Central memory CD8-positive, alpha-beta T cell (primary cell): ENCODE measurements around the gene TSLP.

Experiments
- ATAC-seq: fragments of 150-1000 bp; cut with Tn5 transposase; replicated peaks from 2 replicates; pipeline ENCODE4 v1.10.0; 2022; ENCODE audit warnings: mild to moderate bottlenecking, moderate FRiP score, moderate number of reproducible peaks; ENCODE audit not compliant: poor library complexity, severe bottlenecking; ENCODE audit errors: extremely low read depth
- DNase-seq, 2 donors: peaks; one replicate each; pipeline ENCODE4 v3.0.0; 2021; ENCODE audit warnings: low spot score in 2 of 2
- H3K27ac Mint-ChIP-seq: one replicate; pipeline ENCODE4 v1.8.0; 2022; ENCODE audit warnings: low read depth, mild to moderate bottlenecking, moderate library complexity, mixed read lengths
- H3K27me3 Mint-ChIP-seq: one replicate; pipeline ENCODE4 v1.8.0; 2022; ENCODE audit warnings: mixed read lengths
- H3K36me3 Mint-ChIP-seq: one replicate; pipeline ENCODE4 v1.8.0; 2022; ENCODE audit warnings: mild to moderate bottlenecking, moderate library complexity, mixed read lengths; ENCODE audit not compliant: insufficient read depth
- H3K4me1 Mint-ChIP-seq: one replicate; pipeline ENCODE4 v1.8.0; 2022; ENCODE audit warnings: mixed read lengths
- H3K4me3 Mint-ChIP-seq: one replicate; pipeline ENCODE4 v1.8.0; 2022; ENCODE audit warnings: mild to moderate bottlenecking, moderate library complexity, mixed read lengths
- H3K9me3 Mint-ChIP-seq: one replicate; pipeline ENCODE4 v1.8.0; 2022; ENCODE audit warnings: mixed read lengths

The TSLP gene

DNA sequence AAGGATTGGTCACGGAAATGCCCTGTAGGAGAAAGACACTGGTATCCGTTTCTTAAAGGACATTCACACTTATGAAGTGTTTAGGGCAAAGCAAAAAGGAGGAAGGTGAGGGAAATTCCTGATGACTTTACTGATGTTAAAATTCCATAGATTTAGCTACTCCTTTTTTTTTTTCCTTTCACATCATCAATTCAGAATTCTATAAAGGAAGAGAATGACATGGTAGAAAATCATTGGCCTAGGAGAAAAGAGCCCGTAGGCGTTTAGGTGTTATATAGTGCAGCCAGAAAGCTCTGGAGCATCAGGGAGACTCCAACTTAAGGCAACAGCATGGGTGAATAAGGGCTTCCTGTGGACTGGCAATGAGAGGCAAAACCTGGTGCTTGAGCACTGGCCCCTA lies at the start of gene TSLP:
Gene TSLP (plus strand): TSS at position 301 of the 400 bp plus-strand sequence. CDS start 178 bp downstream, outside the sequence.
- no peaks in the 10 kb centered on the region for H3K36me3 Mint-ChIP-seq
- DNase-seq (no peak), ATAC-seq (no peak)
- H3K9me3 Mint-ChIP-seq = no peaks in the 10 kb centered on the region
- peaks cover 97% of the 10 kb centered on the region for H3K27me3 Mint-ChIP-seq
- H3K4me1 Mint-ChIP-seq = peaks cover 12% of the 10 kb centered on the region
- H3K4me3 Mint-ChIP-seq = peak within 1 kb of the TSS; percentile 80
- no peak within 1 kb of the TSS for H3K27ac Mint-ChIP-seq

DNA sequence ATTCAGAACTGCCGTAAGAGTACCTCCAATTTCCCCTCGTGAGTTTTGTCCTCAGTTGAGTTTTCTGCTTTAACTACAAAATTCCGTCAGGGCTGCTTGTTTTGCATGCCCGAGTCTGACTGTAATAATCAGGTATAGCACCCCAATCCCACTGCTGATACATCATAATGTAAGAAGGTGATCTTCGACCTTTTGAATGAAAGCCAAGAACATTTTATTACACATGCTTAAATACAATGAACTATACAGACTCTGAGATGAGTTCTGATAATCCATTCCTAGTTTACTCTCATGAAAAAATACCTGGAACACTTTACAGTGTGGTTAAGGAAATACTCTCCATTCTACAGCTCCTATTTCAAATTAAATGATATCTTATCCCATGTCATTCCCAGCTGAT lies 49.2 kb upstream of the TSLP start:
- Mint-ChIP-seq H3K36me3 (no peaks in the 10 kb centered on the region), H3K4me3 (no peak overlapping the region), H3K27me3 (peaks cover 27% of the 10 kb centered on the region), H3K4me1 (no peaks in the 10 kb centered on the region), H3K27ac (no peak overlapping the region), H3K9me3 (no peaks in the 10 kb centered on the region)
- ATAC-seq = no peak
- no peak for DNase-seq

DNA sequence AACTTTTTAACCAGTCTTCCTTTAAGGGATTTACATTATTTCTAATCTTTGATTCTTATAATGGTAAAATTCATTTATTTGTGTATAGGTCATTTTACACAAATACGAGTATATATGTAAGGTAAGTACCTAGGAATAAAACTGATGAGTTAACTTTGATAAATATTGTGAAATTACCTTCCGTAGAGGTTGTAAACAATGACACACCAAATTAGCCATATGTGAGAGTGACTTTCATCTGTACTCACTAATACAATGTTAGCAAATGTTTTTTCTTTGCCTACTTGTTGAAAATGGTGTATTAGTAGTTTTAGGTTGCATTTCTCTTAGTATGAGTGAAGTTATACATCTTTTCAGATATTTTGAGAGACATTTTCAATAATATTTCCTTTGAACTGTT lies 42.6 kb upstream of the TSLP start:
- no peaks in the 10 kb centered on the region for H3K9me3 Mint-ChIP-seq
- no peak for ATAC-seq

DNA sequence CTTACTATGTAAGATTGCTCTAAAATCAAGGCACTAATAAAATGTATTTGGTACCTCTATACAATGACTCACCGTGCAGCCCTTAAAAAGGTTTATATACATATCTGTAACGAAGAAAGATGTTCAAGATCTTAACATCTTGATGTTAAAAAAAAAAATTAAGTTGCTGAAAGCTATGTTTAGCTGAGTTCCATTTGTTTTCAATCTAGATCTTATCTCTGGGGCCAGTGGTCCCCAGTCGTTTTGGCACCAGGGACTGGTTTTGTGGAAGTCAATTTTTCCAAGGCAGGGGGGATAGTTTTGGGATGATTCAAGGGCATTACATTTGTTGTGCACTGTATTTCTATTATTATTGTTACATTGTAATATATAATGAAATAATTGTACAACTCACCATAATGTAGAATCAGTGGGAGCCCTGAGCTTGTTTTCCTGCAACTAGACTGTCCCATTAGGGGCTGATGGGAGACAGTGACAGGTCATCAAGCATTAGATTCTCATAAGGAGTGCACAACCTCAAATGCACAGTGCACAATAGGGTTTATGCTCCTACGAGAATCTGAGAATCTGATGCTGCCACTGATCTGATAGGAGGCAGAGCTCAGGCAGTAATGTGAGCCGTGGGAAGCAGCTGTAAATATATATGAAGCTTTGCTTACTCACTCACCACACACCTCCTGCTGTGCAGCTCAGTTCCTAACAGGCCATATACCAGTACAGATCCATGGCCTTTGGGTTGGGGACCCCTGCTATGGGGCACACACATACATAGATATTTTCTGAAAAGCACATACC lies 27.6 kb upstream of the TSLP start:
- no peaks in the 10 kb centered on the region for H3K9me3 Mint-ChIP-seq

More for the DNA sequence above, 42.6 kb upstream of the TSLP start:
- H3K4me3 Mint-ChIP-seq = no peak overlapping the region
- no peaks in the 10 kb centered on the region for H3K36me3 Mint-ChIP-seq
- H3K4me1 Mint-ChIP-seq = no peaks in the 10 kb centered on the region
- DNase-seq = no peak
- no peak overlapping the region for H3K27ac Mint-ChIP-seq
- peaks cover 33% of the 10 kb centered on the region for H3K27me3 Mint-ChIP-seq

DNA sequence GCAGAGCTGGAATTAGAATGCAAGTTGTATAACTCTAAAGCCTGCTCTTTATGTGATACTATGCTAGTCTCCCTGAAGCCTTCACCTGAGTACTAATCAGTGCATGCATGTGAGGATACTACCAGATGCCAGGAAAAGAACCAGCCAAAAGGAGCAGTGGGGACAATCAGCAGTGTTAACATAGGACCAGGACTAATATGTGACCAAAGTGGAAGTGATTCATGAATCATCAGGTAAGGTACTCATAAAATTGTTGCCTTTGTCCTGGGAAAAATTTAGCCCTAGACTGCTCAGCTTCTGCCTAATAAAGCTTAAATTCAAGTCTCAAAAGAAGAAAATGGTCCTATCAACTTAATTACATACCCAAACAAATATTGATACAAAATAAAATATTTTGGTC lies 13.4 kb upstream of the TSLP start:
- H3K36me3 Mint-ChIP-seq = no peaks in the 10 kb centered on the region
- ATAC-seq (no peak), DNase-seq (no peak)
- H3K27ac Mint-ChIP-seq = no peak overlapping the region
- peaks cover 73% of the 10 kb centered on the region for H3K27me3 Mint-ChIP-seq
- no peaks in the 10 kb centered on the region for H3K4me1 Mint-ChIP-seq
- H3K4me3 Mint-ChIP-seq = no peak overlapping the region
- no peaks in the 10 kb centered on the region for H3K9me3 Mint-ChIP-seq

More for the DNA sequence above, 27.6 kb upstream of the TSLP start:
- Mint-ChIP-seq H3K4me1 (no peaks in the 10 kb centered on the region), H3K27ac (no peak overlapping the region), H3K27me3 (peaks cover 21% of the 10 kb centered on the region), H3K36me3 (no peaks in the 10 kb centered on the region), H3K4me3 (no peak overlapping the region)
- no peak for ATAC-seq
- DNase-seq = no peak

DNA sequence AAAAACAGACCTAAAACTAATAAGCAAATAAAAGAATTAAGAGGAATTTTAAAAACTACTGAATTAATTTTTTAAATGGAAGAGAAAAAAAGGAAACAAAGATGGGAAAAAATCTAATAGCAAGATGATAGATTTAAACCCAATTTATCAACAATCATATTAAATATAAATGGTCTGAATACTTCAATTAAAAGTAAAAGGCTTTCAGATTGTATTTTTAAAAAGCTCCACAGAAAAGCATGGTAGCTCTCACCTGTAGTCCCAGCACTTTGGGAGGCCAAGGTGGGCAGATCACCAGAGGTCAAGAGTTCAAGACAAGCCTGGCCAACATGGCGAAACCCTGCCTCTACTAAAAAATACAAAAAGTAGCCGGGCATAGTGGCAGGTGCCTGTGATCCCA lies 11.3 kb upstream of the TSLP start:
- Mint-ChIP-seq H3K27me3 (peaks cover 73% of the 10 kb centered on the region), H3K4me1 (no peaks in the 10 kb centered on the region), H3K4me3 (no peak overlapping the region), H3K9me3 (no peaks in the 10 kb centered on the region), H3K27ac (no peak overlapping the region), H3K36me3 (no peaks in the 10 kb centered on the region)
- ATAC-seq (no peak), DNase-seq (no peak)

DNA sequence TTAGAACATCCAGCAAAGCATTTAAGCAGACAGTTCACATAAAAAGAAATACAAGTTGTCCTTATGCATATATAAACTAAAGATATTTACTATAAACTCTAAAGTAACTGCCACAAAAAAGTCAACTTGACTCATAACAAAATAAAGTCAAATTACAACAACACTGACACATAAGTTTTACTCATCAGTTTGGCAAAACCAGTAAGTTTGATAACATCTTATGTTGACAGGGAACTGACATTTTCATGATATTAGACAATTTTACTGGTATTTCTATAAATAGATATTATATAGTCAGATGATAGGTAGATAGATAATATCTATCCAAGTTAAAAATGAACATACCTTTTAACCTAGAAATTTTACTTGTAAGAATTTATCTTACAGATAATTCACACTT lies 9.9 kb upstream of the TSLP start:
- no peak overlapping the region for H3K4me3 Mint-ChIP-seq
- no peak for ATAC-seq
- peaks cover 73% of the 10 kb centered on the region for H3K27me3 Mint-ChIP-seq
- H3K9me3 Mint-ChIP-seq = no peaks in the 10 kb centered on the region
- H3K4me1 Mint-ChIP-seq = no peaks in the 10 kb centered on the region
- no peaks in the 10 kb centered on the region for H3K36me3 Mint-ChIP-seq
- H3K27ac Mint-ChIP-seq = no peak overlapping the region
- no peak for DNase-seq

DNA sequence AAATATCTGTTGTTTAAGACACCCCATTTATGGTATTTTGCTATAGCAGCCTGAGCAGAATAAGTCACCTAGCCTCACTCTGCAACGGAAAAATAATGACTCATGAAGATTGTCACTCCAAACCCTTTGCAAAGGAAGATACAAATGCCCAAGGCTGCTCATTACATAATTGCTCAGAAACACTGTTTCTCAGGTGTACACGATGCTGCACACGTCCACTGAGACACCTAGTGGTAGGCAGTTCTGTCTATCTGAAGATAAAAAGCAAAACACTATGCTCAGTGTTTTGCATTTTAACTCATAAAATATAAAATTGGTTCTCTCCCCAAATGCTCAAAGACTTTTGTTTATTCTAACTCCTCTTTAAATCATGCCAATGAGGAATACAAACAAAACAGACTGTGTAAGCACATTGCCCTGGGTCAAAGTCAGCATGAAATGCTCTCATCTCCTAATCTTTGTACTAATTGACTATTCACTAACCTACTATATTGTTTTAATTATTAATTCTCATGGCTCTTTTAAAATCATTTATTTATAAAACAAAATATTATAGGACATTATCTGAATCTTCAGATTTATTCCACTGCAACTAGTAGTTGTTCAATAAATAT lies 7.7 kb upstream of the TSLP start:
- Mint-ChIP-seq H3K4me1 (no peaks in the 10 kb centered on the region), H3K27me3 (peaks cover 73% of the 10 kb centered on the region), H3K36me3 (no peaks in the 10 kb centered on the region), H3K4me3 (no peak overlapping the region), H3K27ac (no peak overlapping the region), H3K9me3 (no peaks in the 10 kb centered on the region)
- DNase-seq (no peak), ATAC-seq (no peak)

DNA sequence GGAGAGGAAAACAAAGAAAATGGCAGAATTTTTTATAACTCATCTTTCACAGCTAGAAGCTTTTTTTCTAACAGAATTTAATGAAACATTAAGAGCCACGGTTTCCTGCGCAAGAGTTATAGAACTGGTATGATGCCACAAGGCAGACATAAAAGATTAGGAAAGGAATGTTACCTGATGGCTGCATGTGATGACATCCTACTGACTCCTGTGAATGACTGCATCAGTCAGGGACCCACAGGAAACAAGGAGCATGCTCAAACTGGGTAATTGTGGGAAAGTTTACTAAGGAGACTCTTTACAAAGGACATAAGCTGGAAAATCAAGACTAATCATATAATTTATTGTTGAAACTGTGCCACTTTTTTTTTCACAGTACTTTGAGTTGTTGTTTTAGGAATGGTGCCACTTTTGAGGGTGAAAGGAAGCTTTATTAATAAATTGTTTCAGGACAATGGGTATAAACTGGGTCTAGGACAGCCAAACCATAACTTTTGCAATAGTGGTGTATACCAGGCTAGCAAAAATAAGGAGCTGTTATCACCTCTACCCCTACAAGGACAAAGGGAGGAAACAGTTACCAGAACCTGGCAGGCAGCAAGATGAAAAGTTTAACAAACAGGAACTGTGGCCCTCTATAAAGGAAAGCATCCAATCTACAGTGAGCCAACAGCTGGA lies 5.1 kb upstream of the TSLP start:
- ATAC-seq (no peak), DNase-seq (no peak)
- no peak overlapping the region for H3K4me3 Mint-ChIP-seq
- H3K27me3 Mint-ChIP-seq = peaks cover 87% of the 10 kb centered on the region
- no peaks in the 10 kb centered on the region for H3K9me3 Mint-ChIP-seq
- no peaks in the 10 kb centered on the region for H3K4me1 Mint-ChIP-seq
- H3K27ac Mint-ChIP-seq = no peak overlapping the region
- no peaks in the 10 kb centered on the region for H3K36me3 Mint-ChIP-seq

DNA sequence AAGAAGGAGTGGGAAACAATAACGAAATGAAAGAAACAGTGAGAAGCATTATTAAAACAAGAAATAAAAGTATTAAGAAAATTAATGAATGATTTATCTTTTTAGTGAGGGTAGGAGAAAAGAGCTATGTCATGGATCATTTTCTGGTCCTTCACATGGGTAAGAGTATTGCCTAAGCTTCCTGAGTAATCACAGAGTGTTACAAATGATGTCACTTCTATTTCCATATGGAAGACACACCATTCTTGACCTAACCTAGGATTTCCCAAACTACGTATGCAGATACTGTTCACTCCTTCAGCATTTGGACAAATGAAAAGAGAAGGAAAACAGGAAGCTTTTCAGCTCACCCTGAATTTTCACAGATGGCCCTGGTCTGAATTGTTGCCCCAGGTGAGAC lies 3.3 kb upstream of the TSLP start:
- H3K4me1 Mint-ChIP-seq = peaks cover 7% of the 10 kb centered on the region
- H3K4me3 Mint-ChIP-seq = no peak overlapping the region
- H3K27me3 Mint-ChIP-seq = peaks cover 100% of the 10 kb centered on the region
- H3K36me3 Mint-ChIP-seq = no peaks in the 10 kb centered on the region
- H3K27ac Mint-ChIP-seq = no peak overlapping the region
- DNase-seq (no peak), ATAC-seq (no peak)
- H3K9me3 Mint-ChIP-seq = no peaks in the 10 kb centered on the region

DNA sequence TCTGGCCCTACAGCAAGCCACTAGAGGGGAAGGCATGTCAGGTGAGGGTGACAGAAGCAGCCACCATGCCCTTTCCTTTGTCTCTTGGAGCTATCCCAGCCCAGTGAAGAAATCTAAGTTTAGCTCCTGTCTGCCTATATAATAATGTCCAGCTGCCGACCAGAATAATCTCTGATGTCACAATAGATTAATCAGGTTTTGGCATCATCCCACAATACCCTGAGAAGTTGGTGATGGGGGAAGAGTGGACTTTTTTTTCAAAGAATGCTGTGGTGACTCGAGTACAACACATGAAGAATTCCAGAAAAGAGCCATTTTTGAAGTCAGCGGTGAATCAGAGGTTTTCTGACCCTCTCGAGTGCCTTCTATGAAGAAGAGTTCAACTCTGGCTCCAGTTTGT lies 1.7 kb upstream of the TSLP start:
- DNase-seq (no peak), ATAC-seq (no peak)
- peaks cover 12% of the 10 kb centered on the region for H3K4me1 Mint-ChIP-seq
- peaks cover 100% of the 10 kb centered on the region for H3K27me3 Mint-ChIP-seq
- H3K27ac Mint-ChIP-seq = no peak overlapping the region
- H3K36me3 Mint-ChIP-seq = no peaks in the 10 kb centered on the region
- no peaks in the 10 kb centered on the region for H3K9me3 Mint-ChIP-seq
- no peak overlapping the region for H3K4me3 Mint-ChIP-seq

DNA sequence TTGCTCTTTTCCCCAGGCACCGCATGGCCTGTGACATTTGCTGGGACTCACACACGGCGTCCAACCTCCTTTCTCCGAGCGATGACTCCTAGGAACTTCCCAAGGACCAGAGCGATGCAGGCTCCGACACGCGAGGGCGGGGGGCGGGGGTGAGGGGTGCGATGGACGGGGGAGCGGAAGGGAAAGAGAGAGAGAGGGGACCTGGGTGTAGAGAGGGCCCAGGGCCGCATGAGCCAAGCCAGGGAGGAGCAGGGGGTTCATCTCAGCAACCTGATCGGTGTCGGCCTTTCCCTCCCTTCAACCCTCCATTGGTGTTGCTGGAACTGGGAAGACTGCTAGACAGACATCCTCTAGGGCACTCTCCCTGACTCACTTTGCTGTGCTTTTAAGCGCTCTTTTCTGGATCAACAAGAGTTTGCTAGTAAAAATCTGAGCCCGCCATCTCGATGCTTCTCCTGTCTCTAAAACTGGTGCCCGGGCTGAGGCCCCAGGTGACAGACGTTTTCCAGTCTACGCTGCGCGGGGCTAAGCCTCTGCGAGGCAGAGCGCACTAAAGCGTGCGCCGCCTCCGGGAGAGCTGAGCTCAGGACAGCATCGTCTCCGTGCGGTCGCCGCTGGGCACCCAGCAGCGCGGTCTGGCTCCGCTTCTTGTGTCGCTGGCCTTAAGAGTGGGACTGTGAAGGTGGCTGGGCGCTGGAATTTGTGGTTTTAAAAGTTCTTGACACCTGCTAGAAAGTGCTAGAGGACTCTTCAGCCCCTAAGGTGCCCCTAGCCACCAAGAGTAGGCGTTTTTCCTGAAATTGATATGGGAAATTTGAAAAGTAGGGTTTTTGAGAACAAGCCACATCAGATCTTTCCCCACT lies 1.0 kb upstream of the TSLP start:
- no peak overlapping the region for H3K4me3 Mint-ChIP-seq
- peaks cover 12% of the 10 kb centered on the region for H3K4me1 Mint-ChIP-seq
- no peaks in the 10 kb centered on the region for H3K9me3 Mint-ChIP-seq
- H3K27ac Mint-ChIP-seq = no peak overlapping the region
- ATAC-seq = no peak
- no peak for DNase-seq
- H3K27me3 Mint-ChIP-seq = peaks cover 100% of the 10 kb centered on the region
- H3K36me3 Mint-ChIP-seq = no peaks in the 10 kb centered on the region
